NCI-H82 (cell line): ENCODE measurements around the gene CYFIP2.

ENCODE experiments used
- DNase-seq: peaks from one replicate; lab custom pipeline; 2025; lab: John Stamatoyannopoulos, UW

The CYFIP2 gene

GRCh38 chr5:157358871-157359270, 92.9 kb downstream of the CYFIP2 start:
- DNase-seq: no peak

- no peak for DNase-seq
Observed at GRCh38 chr5:157359356-157360055, 93.6 kb downstream of the CYFIP2 start.

GRCh38 chr5:157362012-157362411, 96.1 kb downstream of the CYFIP2 start:
- no peak for DNase-seq

GRCh38 chr5:157362502-157362901, 96.6 kb downstream of the CYFIP2 start:
- DNase-seq: no peak

- DNase-seq: no peak
Observed at GRCh38 chr5:157362982-157363381, 97.1 kb downstream of the CYFIP2 start.

GRCh38 chr5:157365732-157366131, 99.8 kb downstream of the CYFIP2 start:
- no peak for DNase-seq

- DNase-seq: peak; percentile 19
Observed at GRCh38 chr5:157366741-157367674, 101.1 kb downstream of the CYFIP2 start.

- no peak for DNase-seq
Observed at GRCh38 chr5:157369507-157369906, 103.6 kb downstream of the CYFIP2 start.

- DNase-seq: peak; percentile 19
Observed at GRCh38 chr5:157370967-157371366, 105.0 kb downstream of the CYFIP2 start.

- DNase-seq: no peak
Observed at GRCh38 chr5:157371655-157372471, 105.9 kb downstream of the CYFIP2 start.

GRCh38 chr5:157372472-157372822, 106.5 kb downstream of the CYFIP2 start:
- DNase-seq: no peak

- DNase-seq: no peak
Observed at GRCh38 chr5:157378509-157378908, 112.6 kb downstream of the CYFIP2 start.

- no peak for DNase-seq
Observed at GRCh38 chr5:157379983-157380382, 114.1 kb downstream of the CYFIP2 start.

GRCh38 chr5:157381746-157382145, 115.8 kb downstream of the CYFIP2 start:
- DNase-seq: no peak

GRCh38 chr5:157382996-157383800, 117.3 kb downstream of the CYFIP2 start:
- DNase-seq: no peak

- DNase-seq: no peak
Observed at GRCh38 chr5:157384971-157385709, 119.2 kb downstream of the CYFIP2 start.

- no peak for DNase-seq
Observed at GRCh38 chr5:157387041-157387563, 121.2 kb downstream of the CYFIP2 start.

- DNase-seq: no peak
Observed at GRCh38 chr5:157387683-157388093, 121.8 kb downstream of the CYFIP2 start.

- DNase-seq: no peak
Observed at GRCh38 chr5:157388111-157388710, 122.3 kb downstream of the CYFIP2 start.

GRCh38 chr5:157389103-157389502, 123.2 kb downstream of the CYFIP2 start:
- DNase-seq: no peak
